Liver (tissue), 9 donors: ENCODE results near the gene SERPINH1. TPM values are rescaled to one million over a fixed set of nuclear protein-coding genes. Genes with fewer than 3 reads are reported as not detected.

Experiments used
- DNase-seq: peaks from one replicate; pipeline ENCODE4 v3.0.0-alpha.2; 2017; ENCODE audit warnings: low spot score
- H3K27ac ChIP-seq, 2 donors: one replicate each; pipeline ENCODE4 v1.7.0; 2013; ENCODE audit warnings: inconsistent platforms in 2 of 2, low read length in 2 of 2, control low read depth in 1 of 2, low read depth in 1 of 2, mild to moderate bottlenecking in 1 of 2
- H3K27me3 ChIP-seq, 4 donors: one replicate each; pipeline versions ENCODE4 v1.6.1 to v1.7.0; 2013; ENCODE audit warnings: low read length in 3 of 4, inconsistent platforms in 1 of 4, mild to moderate bottlenecking in 1 of 4, moderate library complexity in 1 of 4; ENCODE audit not compliant: control insufficient read depth in 4 of 4, insufficient read depth in 4 of 4
- H3K36me3 ChIP-seq, 4 donors: one replicate each; pipeline versions ENCODE4 v1.6.1 to v1.7.0; 2013; ENCODE audit warnings: low read length in 3 of 4, mild to moderate bottlenecking in 3 of 4, low read depth in 1 of 4, moderate library complexity in 1 of 4; ENCODE audit not compliant: control insufficient read depth in 4 of 4, insufficient read depth in 3 of 4
- H3K4me1 ChIP-seq, 4 donors: one replicate each; pipeline versions ENCODE4 v1.6.1 to v1.7.0; 2013; ENCODE audit warnings: low read length in 3 of 4, mild to moderate bottlenecking in 3 of 4, moderate library complexity in 1 of 4; ENCODE audit not compliant: control insufficient read depth in 4 of 4, insufficient read depth in 4 of 4
- H3K4me3 ChIP-seq, 3 donors: one replicate each; pipeline versions ENCODE4 v1.6.1 to v1.7.0; 2013; ENCODE audit warnings: low read length in 3 of 3, control low read depth in 1 of 3, low read depth in 1 of 3, mild to moderate bottlenecking in 1 of 3
- H3K9ac ChIP-seq, 2 donors: one replicate each; pipeline ENCODE4 v1.7.0; 2013; ENCODE audit warnings: low read length in 2 of 2, mild to moderate bottlenecking in 2 of 2, moderate library complexity in 2 of 2, control low read depth in 1 of 2, low read depth in 1 of 2
- H3K9me3 ChIP-seq, 4 donors: one replicate each; pipeline versions ENCODE4 v1.6.1 to v1.7.0; 2013; ENCODE audit warnings: low read length in 3 of 4; ENCODE audit not compliant: control insufficient read depth in 4 of 4
- CTCF ChIP-seq: fragments of 150-350 bp; IDR thresholded peaks from 2 replicates; pipeline ENCODE4 v1.5.1; 2017; ENCODE audit warnings: improper control_type of control experiment, low read depth, low read length; ENCODE audit not compliant: missing input control
- EGR1 ChIP-seq, 2 donors: IDR thresholded peaks; 2 replicates each; pipeline ENCODE4 v1.6.1; 2016 to 2018; ENCODE audit warnings: antibody characterized with exemption in 2 of 2, low read depth in 2 of 2
- GABPA ChIP-seq, 2 donors: IDR thresholded peaks in 1 of 2; conservative IDR thresholded peaks in 1 of 2; 2 replicates each; pipeline ENCODE4 v1.6.1; 2016; ENCODE audit warnings: antibody characterized with exemption in 2 of 2, mild to moderate bottlenecking in 1 of 2, moderate library complexity in 1 of 2
- HNF4G ChIP-seq: IDR thresholded peaks from 2 replicates; pipeline ENCODE4 v1.6.1; 2016; ENCODE audit warnings: antibody characterized with exemption
- MAX ChIP-seq: IDR thresholded peaks from 2 replicates; pipeline ENCODE4 v1.6.1; 2016; ENCODE audit warnings: antibody characterized with exemption
- NR2F2 ChIP-seq: IDR thresholded peaks from 2 replicates; pipeline ENCODE4 v1.6.1; 2016; ENCODE audit warnings: antibody characterized with exemption
- RAD21 ChIP-seq, 2 donors: IDR thresholded peaks; 2 replicates each; pipeline ENCODE4 v1.6.1; 2016; ENCODE audit warnings: antibody characterized with exemption in 2 of 2, mild to moderate bottlenecking in 2 of 2
- REST ChIP-seq: IDR thresholded peaks from 2 replicates; pipeline ENCODE4 v1.6.1; 2016; ENCODE audit warnings: antibody characterized with exemption, mild to moderate bottlenecking
- RXRA ChIP-seq, 2 donors: IDR thresholded peaks; 2 replicates each; pipeline ENCODE4 v1.6.1; 2017 to 2018; ENCODE audit warnings: antibody characterized with exemption in 2 of 2, mild to moderate bottlenecking in 1 of 2
- SP1 ChIP-seq: IDR thresholded peaks from 2 replicates; pipeline ENCODE4 v1.6.1; 2018; ENCODE audit warnings: antibody characterized with exemption, mild to moderate bottlenecking
- TAF1 ChIP-seq: conservative IDR thresholded peaks from 2 replicates; pipeline ENCODE4 v1.6.1; 2016; ENCODE audit warnings: antibody characterized with exemption, mild to moderate bottlenecking
- YY1 ChIP-seq: IDR thresholded peaks from 2 replicates; pipeline ENCODE4 v1.6.1; 2016; ENCODE audit warnings: antibody characterized with exemption, mild to moderate bottlenecking
- WGBS: extraction: QIAGEN DNeasy Blood & Tissue Kit; methylation state at CpG from one replicate; pipeline ENCODE4 v1.1.7; 2013; 5-methylcytosine and 5-hydroxymethylcytosine counted together
- polyA plus RNA-seq, 2 donors: library from polyadenylated mRNA; stranded (reverse) in 1 of 2; unstranded in 1 of 2; fragments of 200-250 nt in 1 of 2; fragments of >200 nt in 1 of 2; fragmentation: Nextera tagmentation in 1 of 2; extraction: Ambion mirVana in 1 of 2; gene quantifications; one replicate each; pipeline versions ENCODE4 v1.2.1 to v1.2.3, GENCODE V29; 2013 to 2015
- total RNA-seq, 2 donors: library from RNA; depleted of rRNA; stranded (reverse); fragments of >200 nt; gene quantifications; one replicate each; pipeline ENCODE4 v1.2.3, GENCODE V29; 2014
- TF ChIP-seq, protein P1 (sequence below): IDR thresholded peaks from 2 replicates; pipeline ENCODE4 v1.6.1; 2016; ENCODE audit warnings: antibody characterized with exemption
- donor health status: healthy.
- donor health status: healthy.
- donor health status: healthy.
- donor health status: healthy.
- donor health status: healthy.

SERPINH1 gene
- total and polyA plus RNA-seq, 4 donors = 5.0 to 118 (median 68.7) TPM

DNA sequence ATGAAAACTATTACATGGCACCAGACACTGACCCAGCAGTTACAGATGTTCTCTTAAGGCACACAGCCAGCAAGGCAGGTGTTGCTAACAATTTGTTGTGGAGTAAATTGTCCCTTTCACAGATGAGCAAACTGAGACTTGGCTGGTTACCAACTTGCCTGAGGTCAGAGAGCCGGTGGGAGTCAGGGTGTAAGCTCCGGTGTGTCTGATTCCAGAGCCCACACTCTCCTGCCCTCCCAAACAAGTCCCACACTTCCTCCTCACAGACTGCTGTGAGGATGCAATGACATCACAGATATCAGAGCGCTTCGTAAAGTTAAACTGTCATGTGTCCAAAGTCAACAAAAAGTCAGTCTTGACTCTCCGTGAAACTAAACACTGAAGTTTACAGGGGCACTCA lies 48.8 kb upstream of the SERPINH1 start:
- TF ChIP-seq, protein P1, sequence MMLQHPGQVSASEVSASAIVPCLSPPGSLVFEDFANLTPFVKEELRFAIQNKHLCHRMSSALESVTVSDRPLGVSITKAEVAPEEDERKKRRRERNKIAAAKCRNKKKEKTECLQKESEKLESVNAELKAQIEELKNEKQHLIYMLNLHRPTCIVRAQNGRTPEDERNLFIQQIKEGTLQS = no peak
- TF ChIP-seq EGR1 (IDR thresholded peaks at IDR 0.05; ENCODE audit: low read depth in 2 of 2) = no peak
- no peak for TF ChIP-seq YY1
- no peak for TF ChIP-seq SP1
- TF ChIP-seq REST = no peak
- TF ChIP-seq GABPA (IDR thresholded peaks at IDR 0.05 in 1 of 2, conservative IDR thresholded peaks at IDR 0.05 in 1 of 2) = no peak
- TF ChIP-seq RAD21 (IDR thresholded peaks at IDR 0.05) = no peak
- Histone ChIP-seq H3K27ac (no peak overlapping the region), H3K4me3 (no peak overlapping the region), H3K9me3 (peaks cover 0 to 2% (median under 1%) of the 10 kb centered on the region in 4 donors), H3K9ac (no peak overlapping the region), H3K27me3 (no peaks in the 10 kb centered on the region), H3K4me1 (peaks cover 0 to 9% (median 5%) of the 10 kb centered on the region in 4 donors), H3K36me3 (no peaks in the 10 kb centered on the region)
- WGBS = 41% methylated on average over 5 of the region's 5 CpGs
- no peak for DNase-seq

DNA sequence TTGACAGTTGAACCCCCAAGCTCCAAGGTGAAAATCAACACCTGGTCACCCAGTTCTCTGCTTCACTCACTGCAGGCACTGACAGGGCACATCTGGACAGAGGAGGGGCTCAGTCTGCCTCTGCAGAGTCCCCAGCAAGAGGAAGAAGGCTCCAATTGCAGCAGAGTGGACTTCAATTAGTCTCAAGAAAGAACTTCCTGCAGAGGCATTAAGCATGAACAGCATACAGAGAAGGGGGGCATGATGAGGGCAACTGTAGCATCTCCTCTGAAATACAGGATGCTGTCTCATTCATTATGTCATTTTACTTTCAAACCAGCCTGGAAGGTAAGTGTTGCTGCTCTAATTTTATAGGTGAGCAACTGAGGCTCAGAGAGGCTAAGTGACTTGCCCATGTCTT lies 47.5 kb upstream of the SERPINH1 start:
- Histone ChIP-seq H3K36me3 (no peaks in the 10 kb centered on the region), H3K4me1 (peaks cover 0 to 10% (median 5%) of the 10 kb centered on the region in 4 donors), H3K4me3 (no peak overlapping the region), H3K9me3 (peaks cover 0 to 2% (median under 1%) of the 10 kb centered on the region in 4 donors), H3K9ac (no peak overlapping the region), H3K27me3 (no peaks in the 10 kb centered on the region), H3K27ac (no peak overlapping the region)
- TF ChIP-seq, protein P1 = no peak
- TF ChIP-seq HNF4G = no peak
- no peak for TF ChIP-seq YY1
- no peak for TF ChIP-seq RXRA (IDR thresholded peaks at IDR 0.05)
- TF ChIP-seq CTCF = no peak
- no peak for TF ChIP-seq NR2F2
- TF ChIP-seq TAF1 = no peak
- no peak for TF ChIP-seq MAX
- no peak for TF ChIP-seq RAD21 (IDR thresholded peaks at IDR 0.05)
- no peak for DNase-seq
